Motor neuron (in vitro differentiated cells): ENCODE results near the gene AFF1. TPM values are rescaled to one million over a fixed set of nuclear protein-coding genes. Genes with fewer than 3 reads are reported as not detected.
"Not testable (repeated sequence)": the region's sequence is repeated elsewhere in the genome, so short reads cannot be mapped to it uniquely, and the experiment has no call there.

ENCODE experiments used
- ATAC-seq, 8 experiments: fragments of 200-7000 bp; cut with Tn5 transposase; replicated peaks in 6 of 8; 2 replicates each; pipeline ENCODE4 v1.8.0; 2021; ENCODE audit warnings: mild to moderate bottlenecking in 8 of 8, moderate library complexity in 8 of 8
- H3K27ac ChIP-seq, 2 donors: fragments of 250-450 bp; sonication (Bioruptor Pico); 2 replicates each; pipeline ENCODE4 v1.9.0; 2021; ENCODE audit warnings: antibody characterized with exemption in 2 of 2, mild to moderate bottlenecking in 2 of 2, moderate library complexity in 1 of 2
- H3K4me1 ChIP-seq, 2 donors: fragments of 250-450 bp; sonication (Bioruptor Pico); replicated peaks in 1 of 2; 2 replicates each; pipeline ENCODE4 v1.6.1; 2021; ENCODE audit warnings: antibody characterized with exemption in 2 of 2, mild to moderate bottlenecking in 2 of 2, moderate library complexity in 1 of 2
- H3K4me3 ChIP-seq, 5 donors: fragments of 250-450 bp; sonication (Bioruptor Pico); 2 replicates each; pipeline ENCODE4 v1.9.0; 2021; ENCODE audit warnings: antibody characterized with exemption in 5 of 5, mild to moderate bottlenecking in 5 of 5, moderate library complexity in 4 of 5
- WGBS, 10 experiments: fragments of 450-650 bp; shearing (Covaris generic); methylation state at CpG; one replicate each; pipeline ENCODE4 v1.0.0; 2022; 5-methylcytosine and 5-hydroxymethylcytosine counted together
- in situ Hi-C, 9 experiments: fragments of 400-800 bp; cut with MboI; loops; one replicate each; pipeline ENCODE4 v1.15.0; 2021; ENCODE audit warnings: low sequenced_read_pairs in 9 of 9, low pct_unique_long_range_greater_than_20kb in 2 of 9; ENCODE audit not compliant: unreplicated experiment in 9 of 9
- total RNA-seq, 8 experiments: library from RNA; unstranded; fragments of 300-600 nt; gene quantifications; 2 replicates each; pipeline versions ENCODE4 v1.2.3 to v1.2.4, GENCODE V29; 2022

Gene AFF1
- total RNA-seq, 8 experiments from 2014 or later, result 7.7 to 47.0 (median 15.8) TPM

DNA sequence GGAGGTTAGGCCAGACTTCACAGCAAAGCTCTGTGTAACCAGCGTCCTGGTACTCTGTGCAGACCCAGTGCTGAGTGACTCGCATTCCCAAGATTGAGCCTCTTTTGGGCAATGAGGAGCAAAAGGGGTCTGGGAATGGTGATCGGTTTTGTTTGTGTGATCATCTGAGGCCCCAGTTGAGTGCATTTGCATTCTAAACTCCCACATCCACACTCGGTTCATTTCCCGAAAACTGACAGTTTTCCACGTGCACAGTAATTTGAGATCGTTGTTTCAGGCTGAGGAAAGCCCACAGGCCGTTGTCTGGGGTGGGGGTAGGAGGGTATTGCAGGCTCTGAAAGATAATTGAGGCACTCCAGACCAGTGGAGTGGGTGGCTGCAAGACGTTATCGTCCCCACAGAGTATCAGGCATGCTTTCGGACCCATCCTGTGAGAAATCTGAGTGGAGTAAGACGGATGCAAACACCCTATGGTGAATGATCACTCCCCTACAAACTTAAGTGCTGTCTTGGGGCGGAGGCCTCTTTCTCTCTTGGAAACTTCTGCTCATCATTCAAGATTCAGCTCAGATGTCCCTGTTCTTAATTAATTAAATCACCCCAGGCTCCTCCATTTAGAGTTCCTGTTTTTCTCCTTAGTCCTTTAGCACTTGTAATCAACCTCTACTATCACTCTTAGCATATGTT, 96.1 kb downstream of the AFF1 start:
- peaks cover 34 to 44% of the 10 kb centered on the region in 2 donors for H3K4me1 ChIP-seq
- peak; percentile 69 to 82 (median 76) for ATAC-seq
- peak overlapping the region in 2 of 5 donors; percentile 9 to 24 for H3K4me3 ChIP-seq
- H3K27ac ChIP-seq, result no peak overlapping the region
- in situ Hi-C loops, result no loop called here
- WGBS, 10 experiments, result 3 to 70% (median 12%) methylated on average over 1 to 12 of the region's 13 CpGs; no CpG with 5 or more reads in 1 of the 10 experiments

DNA sequence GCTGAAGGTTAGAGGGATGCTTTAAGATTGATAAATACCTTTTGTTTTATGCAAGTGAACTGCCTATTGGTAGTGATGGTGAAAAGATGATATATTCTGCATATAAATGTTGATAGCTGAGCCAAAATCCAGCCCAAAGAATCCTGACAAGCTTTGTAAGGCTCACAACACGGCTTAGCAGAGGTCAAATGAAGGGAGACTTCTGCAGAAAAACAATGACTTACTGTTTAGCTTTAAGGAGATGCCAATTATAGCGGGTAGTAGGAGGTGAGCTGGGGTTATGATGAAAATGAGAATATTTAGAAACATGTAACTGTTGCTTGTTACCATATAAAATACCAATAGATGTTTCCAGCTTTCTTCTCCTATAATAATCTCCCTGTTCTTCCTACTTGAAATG, 97.1 kb downstream of the AFF1 start:
- ATAC-seq, result no peak
- Histone ChIP-seq H3K27ac (no peak overlapping the region), H3K4me1 (peaks cover 44 to 54% of the 10 kb centered on the region in 2 donors), H3K4me3 (no peak overlapping the region)
- WGBS, 10 experiments, result 0 to 34% (median 11%) methylated on average over 1 to 2 of the region's 2 CpGs
- in situ Hi-C loops, result no loop called here

DNA sequence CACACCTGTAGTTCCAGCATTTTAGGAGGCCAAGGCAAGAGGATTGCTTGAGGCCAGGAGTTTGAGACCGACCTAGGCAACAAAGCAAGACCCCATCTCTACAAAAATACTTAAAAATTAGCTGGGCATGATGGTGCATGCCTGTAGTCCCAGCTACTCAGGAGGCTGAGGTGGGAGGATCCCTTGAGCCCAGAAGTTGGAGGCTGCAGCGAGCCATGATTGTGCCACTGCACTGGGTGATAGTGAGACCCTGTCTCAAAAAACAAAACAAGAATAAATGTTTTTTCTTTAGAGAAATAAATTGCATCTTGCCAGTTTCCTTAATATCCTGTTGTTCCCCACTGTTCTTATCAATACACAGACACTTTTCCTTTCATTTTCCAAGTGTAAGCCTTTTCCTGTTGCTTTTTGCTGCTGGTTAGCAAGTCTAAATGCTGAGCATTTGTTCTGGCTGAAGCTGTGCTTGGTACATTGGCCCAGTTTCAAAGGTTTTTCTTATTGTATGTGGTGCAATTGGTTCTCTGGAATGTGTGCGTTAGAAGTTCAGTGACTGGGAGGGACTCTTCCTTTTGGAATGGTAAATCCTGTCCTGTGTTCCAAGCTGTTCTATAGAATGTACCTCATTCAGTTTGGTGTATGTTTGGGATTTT, 98.2 kb downstream of the AFF1 start:
- peak in 2 of 8 experiments; percentile 11 to 48 for ATAC-seq
- in situ Hi-C loops, result no loop called here
- Histone ChIP-seq H3K27ac (no peak overlapping the region), H3K4me1 (peaks cover 55 to 64% of the 10 kb centered on the region in 2 donors), H3K4me3 (no peak overlapping the region)
- 17 to 100% (median 89%) methylated on average over 1 to 3 of the region's 3 CpGs; no CpG with 5 or more reads in 3 of the 10 experiments for WGBS, 10 experiments

DNA sequence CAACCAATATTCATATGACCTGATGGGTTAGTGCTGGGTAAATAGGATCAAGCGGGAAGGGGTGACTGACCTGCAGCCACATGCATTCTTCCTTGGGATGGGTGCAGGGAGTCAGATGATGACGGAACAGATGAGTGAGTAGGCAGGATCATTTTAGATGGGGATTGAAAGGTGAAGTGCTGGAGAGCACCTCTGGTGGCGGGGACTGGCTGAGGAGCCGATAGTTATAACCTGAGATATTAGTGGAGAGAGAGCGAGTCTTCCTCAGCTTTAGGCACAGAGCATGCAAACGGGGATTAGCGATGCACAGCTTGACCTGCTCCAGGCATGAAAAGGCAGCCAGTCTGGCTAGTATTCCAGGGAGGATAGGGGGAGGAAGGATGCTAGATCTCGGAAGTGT, 99.1 kb downstream of the AFF1 start:
- Histone ChIP-seq H3K4me3 (no peak overlapping the region), H3K4me1 (peaks cover 64 to 72% of the 10 kb centered on the region in 2 donors), H3K27ac (no peak overlapping the region)
- in situ Hi-C loops, result no loop called here
- 69 to 100% (median 93%) methylated on average over 1 to 8 of the region's 8 CpGs; no CpG with 5 or more reads in 2 of the 10 experiments for WGBS, 10 experiments
- ATAC-seq, result no peak

DNA sequence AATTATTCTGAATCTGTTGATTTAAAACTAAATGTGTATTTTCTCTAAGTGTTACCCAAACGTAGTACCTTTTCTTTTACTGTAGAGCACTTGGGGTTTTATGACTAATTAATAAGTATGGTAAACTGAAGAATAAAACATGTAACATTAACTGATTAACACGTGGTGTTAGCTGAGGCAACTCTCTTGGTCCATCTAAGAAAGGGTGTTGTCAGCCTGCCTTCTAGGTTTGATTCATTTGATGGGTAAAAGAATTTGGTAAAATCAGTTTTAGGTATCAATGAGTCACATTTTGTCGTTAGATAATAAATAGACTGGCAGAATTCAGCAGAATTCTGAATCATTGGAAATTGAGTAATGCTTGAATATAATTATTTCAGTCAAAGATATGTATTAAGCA, 99.7 kb downstream of the AFF1 start:
- WGBS, 10 experiments, result 26 to 92% (median 65%) methylated on average over 2 to 3 of the region's 3 CpGs; no CpG with 5 or more reads in 1 of the 10 experiments
- ATAC-seq, result no peak
- in situ Hi-C loops, result no loop called here
- Histone ChIP-seq H3K4me3 (no peak overlapping the region), H3K4me1 (peaks cover 71 to 78% of the 10 kb centered on the region in 2 donors), H3K27ac (no peak overlapping the region)

DNA sequence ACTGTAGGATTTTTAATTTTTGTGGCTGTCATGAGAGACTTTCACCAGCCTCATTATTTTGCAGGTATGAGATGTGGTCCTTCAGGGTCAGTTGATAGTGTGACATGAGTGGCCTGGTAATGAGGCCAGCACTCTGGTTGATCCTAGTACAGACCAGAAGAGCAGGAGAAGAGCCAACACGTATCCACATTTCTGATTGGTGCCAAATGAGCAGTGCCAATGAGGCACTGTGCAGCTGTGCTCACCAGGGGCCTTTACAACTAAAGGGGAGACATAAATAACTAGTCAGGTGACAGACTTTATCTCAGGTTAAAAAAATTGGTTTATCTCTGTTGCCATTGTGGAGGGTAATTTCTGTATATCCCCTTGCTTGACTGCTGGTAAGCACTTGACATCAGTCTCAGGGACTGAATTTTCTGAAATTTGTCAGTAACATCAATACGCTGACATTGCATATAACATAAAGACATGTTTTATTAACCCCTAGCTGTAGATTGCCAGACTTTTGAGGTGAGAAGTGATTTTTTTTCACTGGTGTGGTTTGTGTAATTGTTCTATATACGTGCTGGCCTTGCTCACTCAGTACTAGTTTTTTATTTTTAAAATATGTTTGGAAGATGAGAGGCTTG, 101.2 kb downstream of the AFF1 start:
- Histone ChIP-seq H3K27ac (no peak overlapping the region), H3K4me3 (no peak overlapping the region), H3K4me1 (peaks cover 69 to 76% of the 10 kb centered on the region in 2 donors)
- WGBS, 10 experiments, result 60 to 100% (median 80%) methylated on average over 1 to 3 of the region's 3 CpGs
- in situ Hi-C loops, result no loop called here
- ATAC-seq, result no peak

DNA sequence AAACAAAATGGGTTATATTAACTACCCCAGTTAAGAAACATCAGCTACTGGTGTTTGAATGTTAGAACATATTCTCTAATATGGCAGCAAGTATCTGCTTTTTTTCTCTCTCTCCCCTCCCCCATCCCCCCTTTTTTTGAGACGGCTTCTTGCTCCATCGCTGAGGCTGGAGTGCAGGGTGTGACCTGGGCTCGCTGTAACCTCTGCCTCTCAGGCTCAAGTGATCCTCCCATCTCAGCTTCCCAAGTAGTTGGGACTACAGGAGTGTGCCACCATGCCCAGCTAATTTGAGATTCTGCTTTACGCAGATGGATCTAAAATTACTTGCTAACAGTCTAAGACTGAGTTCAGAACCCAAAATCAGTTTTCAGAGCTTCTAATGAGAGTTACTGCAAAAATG, 101.9 kb downstream of the AFF1 start:
- no peak for ATAC-seq
- in situ Hi-C loops, result no loop called here
- Histone ChIP-seq H3K4me3 (no peak overlapping the region), H3K4me1 (peaks cover 62 to 69% of the 10 kb centered on the region in 2 donors), H3K27ac (no peak overlapping the region)
- WGBS, 10 experiments, result 44 to 100% (median 82%) methylated on average over 1 to 3 of the region's 4 CpGs; no CpG with 5 or more reads in 4 of the 10 experiments

DNA sequence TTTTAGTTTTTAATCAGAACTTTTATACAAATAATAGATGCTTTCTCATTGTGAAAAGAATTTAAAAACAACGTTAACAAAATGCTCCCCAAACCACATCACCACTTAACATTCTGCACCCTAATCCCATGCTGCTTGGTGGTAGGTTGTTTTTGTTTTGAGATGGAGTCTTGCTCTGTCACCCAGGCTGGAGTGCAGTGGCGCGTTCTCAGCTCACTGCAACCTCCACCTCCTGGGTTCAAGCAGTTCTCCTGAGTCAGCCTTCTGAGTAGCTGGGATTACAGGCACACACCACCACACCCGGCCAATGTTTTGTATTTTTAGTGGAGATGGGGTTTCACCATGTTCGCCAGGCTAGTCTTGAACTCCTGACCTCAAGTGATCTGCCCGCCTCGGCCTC, 102.4 kb downstream of the AFF1 start:
- Histone ChIP-seq H3K4me1 (peaks cover 58 to 64% of the 10 kb centered on the region in 2 donors), H3K27ac (peak overlapping the region; percentile 24 to 30)
- H3K4me3 ChIP-seq, ATAC-seq, in situ Hi-C loops: not testable (repeated sequence)
- WGBS, 10 experiments, result 0 to 100% (median 20%) methylated on average over 1 to 5 of the region's 7 CpGs; no CpG with 5 or more reads in 1 of the 10 experiments

DNA sequence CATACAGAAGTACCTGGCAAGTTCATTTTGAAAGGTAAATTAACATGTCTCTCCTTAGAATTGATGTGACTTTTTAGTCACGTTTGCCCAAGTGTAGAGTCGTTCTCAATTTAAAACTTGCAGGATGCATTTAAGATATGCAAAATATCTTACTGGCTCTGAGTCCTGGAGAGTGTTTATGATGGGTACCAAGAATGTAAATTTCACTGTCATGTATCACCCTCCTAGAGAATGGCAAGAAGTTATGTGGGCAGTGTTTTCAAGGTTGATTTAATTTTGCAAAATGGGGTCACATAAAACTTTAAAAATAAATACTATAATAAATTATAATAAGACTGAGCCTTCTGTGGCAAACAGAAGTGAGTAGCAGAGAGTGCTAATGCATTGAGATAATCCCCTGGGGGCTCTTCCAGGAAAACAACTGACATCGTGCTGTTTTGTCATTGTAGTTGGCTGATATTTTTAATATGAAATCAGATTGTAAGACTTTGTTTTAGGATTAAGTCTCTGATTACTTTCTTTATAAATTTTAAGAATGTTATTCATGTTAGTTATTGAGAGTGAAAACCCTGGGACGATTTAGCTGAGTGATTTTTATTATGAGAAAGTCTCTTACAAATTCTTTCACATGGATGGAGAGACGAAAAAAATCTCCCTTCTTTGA, 103.0 kb downstream of the AFF1 start:
- Histone ChIP-seq H3K27ac (peak overlapping the region; percentile 30 to 34), H3K4me1 (peaks cover 53 to 58% of the 10 kb centered on the region in 2 donors), H3K4me3 (no peak overlapping the region)
- peak in 1 of 8 experiments; percentile 55 for ATAC-seq
- in situ Hi-C loops, result no loop called here
- WGBS, 10 experiments, result 0 to 46% (median 18%) methylated on average over 2 to 5 of the region's 5 CpGs

DNA sequence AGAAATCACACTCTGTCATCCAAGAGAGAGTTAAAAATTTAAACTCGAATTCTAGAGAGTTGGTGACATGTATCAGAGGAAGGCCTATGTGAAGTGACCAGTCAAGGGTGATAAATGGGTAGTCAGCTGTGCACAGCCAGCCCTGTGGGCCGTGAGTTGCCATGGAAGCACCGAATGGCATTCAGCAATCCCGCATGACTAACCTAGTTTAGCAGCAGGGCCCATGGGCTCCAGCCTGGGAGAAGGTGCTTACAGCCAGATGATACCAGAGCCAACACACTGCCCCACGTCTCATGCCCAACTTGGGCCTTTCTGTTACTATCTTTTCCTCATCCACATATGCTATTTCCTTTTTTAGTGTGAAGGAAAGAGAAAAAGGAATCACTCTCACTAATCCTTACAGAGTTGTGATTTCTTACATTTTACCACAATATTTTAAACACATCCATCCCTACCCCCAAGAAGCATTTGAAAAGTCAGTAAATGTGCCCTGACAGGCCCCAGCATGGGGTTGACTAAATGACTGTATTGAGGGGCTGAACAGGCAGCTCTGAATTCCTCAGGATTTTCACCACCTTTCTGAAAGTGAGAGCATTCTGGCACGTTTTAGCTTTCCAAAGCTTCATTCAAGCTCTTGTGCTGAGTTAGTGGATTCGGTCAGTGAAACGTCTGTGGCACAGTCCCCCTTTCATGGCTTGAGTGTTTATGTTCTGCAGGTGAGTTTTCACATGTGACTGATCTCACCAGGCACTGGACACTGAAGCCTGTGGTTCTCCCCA, 104.2 kb downstream of the AFF1 start:
- H3K4me1 ChIP-seq, result peaks cover 50 to 53% of the 10 kb centered on the region in 2 donors
- WGBS, 10 experiments, result 0 to 90% (median 15%) methylated on average over 2 to 5 of the region's 8 CpGs; no CpG with 5 or more reads in 1 of the 10 experiments
- peak overlapping the region; percentile 59 to 70 for H3K27ac ChIP-seq
- in situ Hi-C loops, result no loop called here
- ATAC-seq, result peak; percentile 65 to 100 (median 99)
- H3K4me3 ChIP-seq, result no peak overlapping the region

DNA sequence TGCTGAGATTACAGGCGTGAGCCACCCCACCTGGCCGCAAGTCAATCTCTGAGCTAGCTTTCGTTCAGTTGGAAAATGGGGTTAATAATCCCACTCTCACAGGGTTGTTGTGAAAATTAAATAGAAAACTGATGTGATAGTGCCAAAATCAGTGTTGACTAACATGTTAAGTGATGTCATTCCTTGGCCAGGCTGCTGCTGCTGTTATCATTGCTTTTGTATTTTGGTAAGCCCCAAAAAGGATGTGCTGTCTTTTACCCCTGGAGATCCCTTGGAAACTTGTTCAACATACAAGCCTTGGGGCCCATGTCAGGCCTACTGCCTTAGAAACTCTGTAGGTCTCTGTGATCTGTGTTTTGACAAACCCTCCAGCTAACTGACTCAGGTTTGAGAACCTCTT, 106.3 kb downstream of the AFF1 start:
- Histone ChIP-seq H3K4me1 (peaks cover 62 to 63% of the 10 kb centered on the region in 2 donors), H3K4me3 (no peak overlapping the region), H3K27ac (no peak overlapping the region)
- ATAC-seq, result no peak
- 78 to 90% methylated on average over 2 to 3 of the region's 3 CpGs; no CpG with 5 or more reads in 8 of the 10 experiments for WGBS, 10 experiments
- in situ Hi-C loops, result no loop called here

DNA sequence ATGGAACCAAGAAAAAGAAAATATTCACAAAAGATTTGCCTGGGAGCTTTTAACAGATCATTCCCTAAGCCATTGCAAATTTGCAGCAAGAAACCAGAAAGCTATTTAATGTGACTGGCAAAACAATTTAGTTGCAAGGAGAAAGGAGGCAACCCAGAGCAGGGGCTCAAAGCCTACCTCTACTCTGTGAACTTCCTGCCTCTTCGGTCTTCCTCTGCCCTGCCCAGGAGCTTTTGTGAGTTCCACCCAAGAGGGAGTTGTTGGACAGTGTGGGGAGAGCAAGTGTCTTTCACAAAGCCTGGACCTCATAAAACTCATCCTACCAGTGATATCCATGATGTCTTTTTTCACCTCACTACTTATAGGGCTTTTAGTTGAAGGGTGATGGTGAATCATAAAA, 107.4 kb downstream of the AFF1 start:
- no peak for ATAC-seq
- WGBS, 10 experiments, result 29 to 100% (median 88%) methylated on average over 1 of the region's 1 CpG; no CpG with 5 or more reads in 5 of the 10 experiments
- in situ Hi-C loops, result no loop called here
- Histone ChIP-seq H3K27ac (no peak overlapping the region), H3K4me3 (no peak overlapping the region), H3K4me1 (peaks cover 53 to 54% of the 10 kb centered on the region in 2 donors)
